ENCODE data around the gene PRR14.

The PRR14 gene

GRCh38 chr16:30652718-30653117, 2.0 kb downstream of the PRR14 start:
- no peak for TF ChIP-seq CTCF (IDR thresholded peaks at IDR 0.05)

DNA sequence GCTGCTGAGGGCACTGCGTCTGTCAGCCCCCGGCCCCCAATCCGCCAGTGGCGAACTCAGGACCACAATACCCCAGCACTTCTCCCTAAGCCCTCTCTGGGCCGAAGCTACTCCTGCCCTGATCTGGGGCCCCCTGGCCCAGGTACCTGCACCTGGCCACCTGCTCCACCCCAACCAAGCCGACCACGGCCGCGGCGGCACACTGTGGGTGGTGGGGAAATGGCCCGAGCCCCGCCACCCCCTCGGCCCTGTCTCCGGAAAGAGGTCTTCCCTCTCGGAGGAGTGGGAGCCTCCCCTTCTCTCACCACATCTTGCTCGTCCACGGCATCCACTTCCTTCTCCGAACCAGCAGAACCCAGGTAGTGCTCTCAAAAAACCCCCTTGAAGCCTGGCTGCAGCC, 4.1 kb downstream of the PRR14 start:
- TF ChIP-seq CTCF (IDR thresholded peaks at IDR 0.05), result no peak

GRCh38 chr16:30655815-30656347, 5.1 kb downstream of the PRR14 start:
- no peak for TF ChIP-seq CTCF (IDR thresholded peaks at IDR 0.05)

DNA sequence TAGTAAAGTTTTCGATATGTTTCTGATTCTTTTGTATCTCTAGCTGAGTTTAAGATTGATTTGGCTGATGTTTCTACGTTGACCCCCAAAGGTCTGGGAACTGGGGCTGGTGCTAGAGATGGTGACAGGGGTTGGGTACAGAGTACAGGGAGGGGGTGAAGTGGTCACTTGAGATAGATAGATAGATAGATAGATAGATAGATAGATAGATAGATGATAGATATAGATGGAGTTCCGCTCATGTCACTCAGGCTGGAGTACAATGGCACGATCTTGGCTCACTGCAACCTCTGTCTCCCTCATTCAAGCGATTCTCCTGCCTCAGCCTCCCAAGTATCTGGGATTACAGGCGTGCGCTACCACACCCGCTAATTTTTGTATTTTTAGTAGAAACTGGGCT, 5.6 kb downstream of the PRR14 start:
- no peak for TF ChIP-seq CTCF (IDR thresholded peaks at IDR 0.05)

GRCh38 chr16:30656974-30657865, 6.5 kb downstream of the PRR14 start:
- no peak for TF ChIP-seq CTCF (IDR thresholded peaks at IDR 0.05)

GRCh38 chr16:30657866-30658730, 7.3 kb downstream of the PRR14 start, which contains the start of gene FBRS:
FBRS (plus strand) TSS chr16:30658431; CDS start chr16:30659519, 1,088 bp downstream.
- peak; percentile 93 for TF ChIP-seq CTCF (IDR thresholded peaks at IDR 0.05)

DNA sequence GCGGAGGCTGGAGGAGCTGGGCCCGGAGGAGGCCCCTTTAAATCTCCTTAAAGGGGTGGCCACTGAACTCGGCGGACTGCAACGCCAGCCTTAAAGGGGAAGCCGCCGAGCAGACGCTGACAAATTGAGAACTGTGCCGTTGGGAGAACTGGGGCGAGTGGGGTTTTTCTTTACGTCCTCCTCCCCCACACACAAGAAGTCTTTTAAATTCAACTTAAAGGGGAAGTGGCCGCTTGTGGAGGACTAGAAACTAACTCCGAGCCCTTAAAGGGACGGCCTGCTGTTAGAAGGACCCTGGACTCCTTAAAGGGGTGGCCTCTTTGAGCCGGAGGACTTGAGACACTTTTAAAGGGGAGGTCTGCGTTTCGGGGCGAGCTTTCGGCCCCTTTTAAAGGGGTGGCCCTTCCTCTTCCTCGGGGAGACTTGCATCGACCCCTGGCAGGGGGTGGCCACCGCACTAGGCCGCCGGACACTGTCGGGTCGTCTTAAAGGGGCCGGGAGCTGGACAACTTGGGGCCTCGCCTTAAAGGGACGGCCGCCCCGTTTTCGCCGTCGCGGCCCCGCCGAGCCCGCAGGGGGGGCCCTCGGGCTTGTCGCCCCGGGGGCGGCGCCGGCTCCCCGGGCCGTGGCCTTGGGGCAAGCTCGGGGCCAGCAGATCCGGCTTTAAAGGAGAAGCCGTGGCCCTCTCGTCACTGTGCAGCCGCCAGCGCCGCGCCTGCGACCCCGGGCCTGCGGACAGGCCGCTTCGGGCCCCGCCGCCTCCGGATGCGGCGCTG, 8.2 kb downstream of the PRR14 start:
- TF ChIP-seq CTCF (IDR thresholded peaks at IDR 0.05), result peak; percentile 24; the same call in 1 of the 2 replicates

Data from LNCAP (cell line).